CD14-positive monocyte (primary cell): Measurements from ENCODE around the gene C1orf50. TPM values are rescaled to one million over a fixed set of nuclear protein-coding genes. Genes with fewer than 3 reads are reported as not detected.

ENCODE experiments used
- DNase-seq, 3 donors: peaks; one replicate each; pipeline ENCODE4 v3.0.0-alpha.2; 2011 to 2022
- H2AFZ ChIP-seq: 2 replicates; pipeline ENCODE4 v1.6.0; 2012; ENCODE audit warnings: mild to moderate bottlenecking, low read depth, low read length, inconsistent platforms; ENCODE audit not compliant: insufficient read depth, poor library complexity, severe bottlenecking
- H3K27ac ChIP-seq, 2 donors: 1 replicate in 1 of 2; 2 replicates in 1 of 2; pipeline ENCODE4 v1.5.1; 2012 to 2013; ENCODE audit warnings: low read length in 2 of 2, control low read depth in 1 of 2, inconsistent platforms in 1 of 2, low read depth in 1 of 2, mild to moderate bottlenecking in 1 of 2
- H3K27me3 ChIP-seq, 2 donors: one replicate each; pipeline versions ENCODE4 v1.6.0 to v1.6.1; 2011 to 2013; ENCODE audit warnings: low read length in 2 of 2; ENCODE audit not compliant: control insufficient read depth in 2 of 2, insufficient read depth in 2 of 2
- H3K36me3 ChIP-seq, 2 donors: replicated peaks in 1 of 2; 1 replicate in 1 of 2; 2 replicates in 1 of 2; pipeline versions ENCODE4 v1.5.1 to v1.6.1; 2012 to 2013; ENCODE audit warnings: low read length in 2 of 2, control low read depth in 1 of 2, inconsistent platforms in 1 of 2, mild to moderate bottlenecking in 1 of 2; ENCODE audit not compliant: insufficient read depth in 2 of 2, control insufficient read depth in 1 of 2
- H3K4me1 ChIP-seq, 2 donors: 1 replicate in 1 of 2; 2 replicates in 1 of 2; pipeline versions ENCODE4 v1.5.1 to v1.6.1; 2012 to 2013; ENCODE audit warnings: low read length in 2 of 2, control low read depth in 1 of 2, inconsistent platforms in 1 of 2, mild to moderate bottlenecking in 1 of 2, moderate library complexity in 1 of 2; ENCODE audit not compliant: insufficient read depth in 2 of 2, control insufficient read depth in 1 of 2
- H3K4me2 ChIP-seq: replicated peaks from 2 replicates; pipeline ENCODE3; 2012; ENCODE audit warnings: low read length, moderate library complexity, mild to moderate bottlenecking; ENCODE audit not compliant: poor library complexity, severe bottlenecking; ENCODE audit errors: extremely low read depth
- H3K4me3 ChIP-seq, 3 experiments: fragments of 200-600 bp in 1 of 3; sonication (generic) in 1 of 3; replicated peaks in 1 of 3; 1 replicate in 2 of 3; 2 replicates in 1 of 3; pipeline ENCODE4 v1.5.1; 2011 to 2013; ENCODE audit warnings: low read length in 3 of 3, mild to moderate bottlenecking in 3 of 3, control low read depth in 2 of 3, low read depth in 2 of 3, inconsistent platforms in 1 of 3, moderate library complexity in 1 of 3
- H3K79me2 ChIP-seq: 2 replicates; pipeline ENCODE4 v1.6.0; 2012; ENCODE audit warnings: mild to moderate bottlenecking, control low read depth, inconsistent platforms, low read length, moderate library complexity; ENCODE audit not compliant: insufficient read depth
- H3K9ac ChIP-seq: 2 replicates; pipeline ENCODE4 v1.6.0; 2017; ENCODE audit warnings: low read length, mild to moderate bottlenecking; ENCODE audit not compliant: insufficient read depth, poor library complexity, severe bottlenecking
- H3K9me3 ChIP-seq, 2 donors: replicated peaks in 1 of 2; 1 replicate in 1 of 2; 2 replicates in 1 of 2; pipeline versions ENCODE4 v1.5.1 to v1.6.1; 2012 to 2013; ENCODE audit warnings: low read length in 2 of 2, control low read depth in 1 of 2; ENCODE audit not compliant: control insufficient read depth in 1 of 2, insufficient read depth in 1 of 2
- H4K20me1 ChIP-seq: 2 replicates; pipeline ENCODE4 v1.6.0; 2012; ENCODE audit warnings: mild to moderate bottlenecking, low read length, control low read depth, moderate library complexity; ENCODE audit not compliant: insufficient read depth
- H3K27ac Mint-ChIP-seq, 7 donors: one replicate each; pipeline ENCODE4 v1.8.0; 2020; ENCODE audit warnings: mild to moderate bottlenecking in 7 of 7, mixed read lengths in 7 of 7, moderate library complexity in 6 of 7, inconsistent platforms in 2 of 7
- H3K27me3 Mint-ChIP-seq, 3 donors: one replicate each; pipeline ENCODE4 v1.8.0; 2021 to 2022; ENCODE audit warnings: low read depth in 3 of 3, mild to moderate bottlenecking in 3 of 3, mixed read lengths in 3 of 3, moderate library complexity in 3 of 3, inconsistent platforms in 1 of 3
- H3K36me3 Mint-ChIP-seq, 2 donors: one replicate each; pipeline ENCODE4 v1.8.0; 2020; ENCODE audit warnings: mixed read lengths in 2 of 2, inconsistent platforms in 1 of 2, mild to moderate bottlenecking in 1 of 2
- H3K4me1 Mint-ChIP-seq: one replicate; pipeline ENCODE4 v1.8.0; 2020; ENCODE audit warnings: mild to moderate bottlenecking, mixed read lengths
- H3K4me3 Mint-ChIP-seq, 2 donors: one replicate each; pipeline ENCODE4 v1.8.0; 2020; ENCODE audit warnings: mild to moderate bottlenecking in 2 of 2, mixed read lengths in 2 of 2, moderate library complexity in 1 of 2
- H3K9me3 Mint-ChIP-seq, 7 donors: one replicate each; pipeline ENCODE4 v1.8.0; 2020 to 2022; ENCODE audit warnings: mixed read lengths in 7 of 7, mild to moderate bottlenecking in 6 of 7, moderate library complexity in 6 of 7, inconsistent platforms in 2 of 7
- CTCF ChIP-seq: fragments of 200-600 bp; IDR thresholded peaks from one replicate; pipeline ENCODE4 v1.8.0; 2022; ENCODE audit warnings: antibody characterized with exemption, mild to moderate bottlenecking
- WGBS: methylation state at CpG from one replicate; pipeline ENCODE4 v1.1.5; 2013; ENCODE audit warnings: missing lambda C conversion rate; ENCODE audit not compliant: insufficient coverage; 5-methylcytosine and 5-hydroxymethylcytosine counted together
- intact Hi-C, 2 donors: fragments of 100-400 bp; cut with micrococcal nuclease; formaldehyde crosslinking; loops; one replicate each; pipeline versions ENCODE4 v1.15.0 to v1.15.1; 2023
- polyA plus RNA-seq, 3 donors: library from polyadenylated mRNA; depleted of rRNA in 1 of 3; unstranded in 2 of 3; stranded (reverse) in 1 of 3; fragments of 300-500 nt in 2 of 3; fragments of >200 nt in 1 of 3; fragmentation: Illumina TruSeq in 2 of 3; gene quantifications; 1 replicate in 2 of 3; 2 replicates in 1 of 3; pipeline ENCODE4 v1.2.3, GENCODE V29; 2012 to 2021

The C1orf50 gene
- polyA plus RNA-seq, 3 donors, result 3.7 to 9.2 (median 4.3) TPM

- Mint-ChIP-seq H3K4me1 (peaks cover 25% of the 10 kb centered on the region), H3K27me3 (peaks cover 0 to 2% (median 0%) of the 10 kb centered on the region in 3 donors), H3K4me3 (no peak overlapping the region), H3K27ac (peak overlapping the region in 4 of 7 donors; percentile 8 to 47 (median 44)), H3K36me3 (peaks cover 65 to 87% of the 10 kb centered on the region in 2 donors), H3K9me3 (peaks cover 0 to 6% (median 2%) of the 10 kb centered on the region in 7 donors)
- TF ChIP-seq CTCF, result no peak
- H3K4me1 ChIP-seq, result peaks cover 18% of the 10 kb centered on the region in 2 donors
- intact Hi-C loops, result no loop called here
- DNase-seq, result no peak
- H3K9me3 ChIP-seq, result no peaks in the 10 kb centered on the region
- no peak overlapping the region for H2AFZ ChIP-seq
- no peaks in the 10 kb centered on the region for H3K27me3 ChIP-seq
- 95% methylated on average over 6 of the region's 6 CpGs for WGBS
- peaks cover 63 to 83% of the 10 kb centered on the region in 2 donors for H3K36me3 ChIP-seq
- H4K20me1 ChIP-seq, result no peaks in the 10 kb centered on the region
- H3K27ac ChIP-seq, result peak overlapping the region in 1 of 2 donors; percentile 23
- no peak overlapping the region for H3K4me3 ChIP-seq
- no peak overlapping the region for H3K9ac ChIP-seq
- no peaks in the 10 kb centered on the region for H3K79me2 ChIP-seq
- H3K4me2 ChIP-seq, result no peak overlapping the region
Measured at GRCh38 chr1:42752284-42752683, 14.8 kb upstream of the C1orf50 start.

- intact Hi-C loops, result no loop called here
- no peaks in the 10 kb centered on the region for H3K9me3 ChIP-seq
- no peak overlapping the region for H3K4me3 ChIP-seq
- H3K4me3 Mint-ChIP-seq, result no peak overlapping the region
- no CpG with 5 or more reads among the region's 1 CpG for WGBS
- H3K4me1 ChIP-seq, result peaks cover 16% of the 10 kb centered on the region in 2 donors
- H3K27ac Mint-ChIP-seq, result peak overlapping the region in 1 of 7 donors; percentile 33
- peaks cover 66 to 83% of the 10 kb centered on the region in 2 donors for H3K36me3 ChIP-seq
- peaks cover 19% of the 10 kb centered on the region for H3K4me1 Mint-ChIP-seq
- H3K79me2 ChIP-seq, result no peaks in the 10 kb centered on the region
- DNase-seq, result no peak
- no peaks in the 10 kb centered on the region for H4K20me1 ChIP-seq
- H3K36me3 Mint-ChIP-seq, result peaks cover 71 to 87% of the 10 kb centered on the region in 2 donors
- H3K27me3 ChIP-seq, result no peaks in the 10 kb centered on the region
- TF ChIP-seq CTCF, result no peak
- H3K9ac ChIP-seq, result no peak overlapping the region
- no peak overlapping the region for H3K27ac ChIP-seq
- H3K4me2 ChIP-seq, result no peak overlapping the region
- no peaks in the 10 kb centered on the region for H3K27me3 Mint-ChIP-seq
- H2AFZ ChIP-seq, result no peak overlapping the region
- peaks cover 0 to 6% (median 2%) of the 10 kb centered on the region in 7 donors for H3K9me3 Mint-ChIP-seq
Measured at GRCh38 chr1:42753070-42753469, 14.0 kb upstream of the C1orf50 start.
